ENCODE data around the gene SRPRB. TPM values are rescaled to one million over a fixed set of nuclear protein-coding genes. Genes with fewer than 3 reads are reported as not detected.

SRPRB gene
- total RNA-seq, 1 experiment from 2014 or later = 54.8 TPM

DNA sequence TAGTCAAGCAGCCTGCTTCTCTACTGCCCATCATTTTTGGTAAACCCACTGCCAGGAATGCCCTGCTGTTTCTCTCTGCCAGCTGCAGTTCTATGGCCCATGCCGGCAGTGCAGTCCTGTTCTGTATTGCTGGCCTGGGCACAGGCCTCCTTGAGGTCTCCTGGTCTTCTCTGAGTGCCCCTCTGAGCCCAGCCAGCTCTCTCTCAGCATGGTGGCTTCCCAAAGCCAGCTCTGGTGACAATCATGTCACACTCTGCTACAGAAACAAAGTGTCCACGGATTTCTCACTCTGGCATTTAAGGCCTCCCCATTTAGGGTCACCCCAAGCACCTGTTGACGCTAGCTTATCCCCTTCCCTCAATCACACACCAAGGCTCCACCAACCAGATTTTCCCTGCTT, 24.5 kb downstream of the SRPRB start:
- Histone ChIP-seq H3K9me3 (ENCODE audit: control insufficient read depth, low read depth, low read length) (no peaks in the 10 kb centered on the region), H3K4me1 (ENCODE audit: insufficient read depth, low read length) (no peaks in the 10 kb centered on the region), H2BK120ac (ENCODE audit: low read depth, low read length, poor library complexity, severe bottlenecking) (no peak overlapping the region), H4K91ac (ENCODE audit: insufficient read length, low read depth, low read length) (no peak overlapping the region), H4K8ac (replicated peaks; ENCODE audit: insufficient read length, low read depth, low read length) (no peak overlapping the region), H3K4ac (ENCODE audit: low read depth, low read length) (no peak overlapping the region), H3K9ac (ENCODE audit: extremely low read depth, insufficient read length, low read length) (no peak overlapping the region), H3K27me3 (ENCODE audit: insufficient read depth, low read length) (no peaks in the 10 kb centered on the region), H3K23ac (ENCODE audit: insufficient read length, low read depth, low read length) (no peak overlapping the region), H3K79me2 (ENCODE audit: insufficient read depth, low read length) (no peaks in the 10 kb centered on the region), H4K20me1 (ENCODE audit: control insufficient read depth, insufficient read depth, insufficient read length) (no peaks in the 10 kb centered on the region), H2BK5ac (ENCODE audit: insufficient read length, low read length) (no peak overlapping the region), H3K23me2 (ENCODE audit: insufficient read length, low read depth, low read length, poor library complexity, severe bottlenecking) (no peaks in the 10 kb centered on the region), H2AK5ac (ENCODE audit: insufficient read length, low read length) (no peak overlapping the region), H3K14ac (ENCODE audit: insufficient read depth, low read length) (no peak overlapping the region), H3T11ph (ENCODE audit: low read length) (no peak overlapping the region), H3K4me2 (ENCODE audit: insufficient read depth, insufficient read length, low read length) (no peak overlapping the region), H2BK12ac (ENCODE audit: insufficient read length, low read depth, low read length) (no peak overlapping the region), H2BK15ac (ENCODE audit: low read depth, low read length) (no peak overlapping the region), H3K18ac (ENCODE audit: insufficient read length, low read depth, low read length) (no peak overlapping the region), H2BK20ac (ENCODE audit: low read depth, low read length, poor library complexity, severe bottlenecking) (no peak overlapping the region), H2AFZ (ENCODE audit: low read length) (no peak overlapping the region), H4K5ac (ENCODE audit: insufficient read length, low read depth, low read length) (no peak overlapping the region), H3K56ac (ENCODE audit: insufficient read length, low read depth, low read length) (no peak overlapping the region), H3K79me1 (ENCODE audit: insufficient read depth, low read depth, low read length, poor library complexity, severe bottlenecking) (no peaks in the 10 kb centered on the region), H3K27ac (ENCODE audit: insufficient read length, low read depth, low read length) (no peak overlapping the region)
- no peak for DNase-seq
- peaks cover 0 to 7% of the 10 kb centered on the region in 2 experiments; a peak in 1 of 4 replicates for H3K4me1 Mint-ChIP-seq
- no peak overlapping the region; a peak in 1 of 5 replicates for H3K4me3 Mint-ChIP-seq
- H3K36me3 Mint-ChIP-seq (ENCODE audit: insufficient read depth in 1 of 3, low read depth in 3 of 3) = peaks cover 0 to 7% (median 4%) of the 10 kb centered on the region in 3 experiments; a peak in 2 of 7 replicates
- no peaks in the 10 kb centered on the region for H3K9me3 Mint-ChIP-seq
- no CpG with 5 or more reads among the region's 3 CpGs for WGBS (ENCODE audit: extremely low coverage, insufficient read length, low lambda C conversion rate)
- no peaks in the 10 kb centered on the region for H3K27me3 Mint-ChIP-seq (ENCODE audit: low read depth)
- no peak overlapping the region for H3K27ac Mint-ChIP-seq
- TF ChIP-seq, protein P1, sequence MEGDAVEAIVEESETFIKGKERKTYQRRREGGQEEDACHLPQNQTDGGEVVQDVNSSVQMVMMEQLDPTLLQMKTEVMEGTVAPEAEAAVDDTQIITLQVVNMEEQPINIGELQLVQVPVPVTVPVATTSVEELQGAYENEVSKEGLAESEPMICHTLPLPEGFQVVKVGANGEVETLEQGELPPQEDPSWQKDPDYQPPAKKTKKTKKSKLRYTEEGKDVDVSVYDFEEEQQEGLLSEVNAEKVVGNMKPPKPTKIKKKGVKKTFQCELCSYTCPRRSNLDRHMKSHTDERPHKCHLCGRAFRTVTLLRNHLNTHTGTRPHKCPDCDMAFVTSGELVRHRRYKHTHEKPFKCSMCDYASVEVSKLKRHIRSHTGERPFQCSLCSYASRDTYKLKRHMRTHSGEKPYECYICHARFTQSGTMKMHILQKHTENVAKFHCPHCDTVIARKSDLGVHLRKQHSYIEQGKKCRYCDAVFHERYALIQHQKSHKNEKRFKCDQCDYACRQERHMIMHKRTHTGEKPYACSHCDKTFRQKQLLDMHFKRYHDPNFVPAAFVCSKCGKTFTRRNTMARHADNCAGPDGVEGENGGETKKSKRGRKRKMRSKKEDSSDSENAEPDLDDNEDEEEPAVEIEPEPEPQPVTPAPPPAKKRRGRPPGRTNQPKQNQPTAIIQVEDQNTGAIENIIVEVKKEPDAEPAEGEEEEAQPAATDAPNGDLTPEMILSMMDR (conservative IDR thresholded peaks at IDR 0.05) = no peak
